SU-DHL-6 (cell line): ENCODE results near the gene KRT2.

Experiments used
- H2AFZ ChIP-seq: fragments of 200-600 bp; sonication (generic); 2 replicates; pipeline ENCODE4 v1.6.1; 2014; ENCODE audit warnings: low read depth, mild to moderate bottlenecking, moderate library complexity, mixed read lengths, antibody characterized with exemption, low read length; ENCODE audit not compliant: severe bottlenecking
- H3F3A ChIP-seq: fragments of 200-600 bp; shearing (Covaris generic); 2 replicates; pipeline ENCODE4 v1.6.0; 2016; ENCODE audit warnings: antibody characterized with exemption, mild to moderate bottlenecking; ENCODE audit not compliant: insufficient read depth
- H3K27ac ChIP-seq: fragments of 200-600 bp; sonication (generic); 2 replicates; pipeline ENCODE4 v1.5.1; 2016; ENCODE audit warnings: low read depth, mild to moderate bottlenecking, low read length, moderate library complexity, mixed read lengths
- H3K27me3 ChIP-seq: fragments of 200-600 bp; sonication (generic), shearing (Covaris generic); 2 replicates; pipeline ENCODE4 v1.6.0; 2014; ENCODE audit warnings: mild to moderate bottlenecking, low read length
- H3K36me3 ChIP-seq: fragments of 200-600 bp; sonication (generic); 2 replicates; pipeline ENCODE4 v1.6.1; 2014; ENCODE audit warnings: mild to moderate bottlenecking, low read length, mixed read lengths
- H3K4me2 ChIP-seq: fragments of 300-600, 200-600 bp; shearing (Covaris generic), sonication (generic); 2 replicates; pipeline ENCODE4 v1.6.0; 2014; ENCODE audit warnings: low read length, low read depth, mild to moderate bottlenecking; ENCODE audit not compliant: poor library complexity, severe bottlenecking
- H3K4me3 ChIP-seq: fragments of 200-600 bp; sonication (generic); 2 replicates; pipeline ENCODE4 v1.5.1; 2014; ENCODE audit warnings: antibody characterized with exemption, low read length, mild to moderate bottlenecking, mixed read lengths; ENCODE audit not compliant: insufficient read depth, poor library complexity, severe bottlenecking
- H3K79me2 ChIP-seq: fragments of 200-600 bp; sonication (generic); 2 replicates; pipeline ENCODE4 v1.6.1; 2014; ENCODE audit warnings: mild to moderate bottlenecking, low read length, moderate library complexity; ENCODE audit not compliant: insufficient read depth
- H3K9ac ChIP-seq: fragments of 200-600 bp; sonication (generic); 2 replicates; pipeline ENCODE4 v1.7.0; 2014; ENCODE audit warnings: mild to moderate bottlenecking, low read length
- H3K9me2 ChIP-seq: fragments of 200-600 bp; sonication (generic); replicated peaks from 2 replicates; pipeline ENCODE4 v1.6.1; 2014; ENCODE audit warnings: low read length; ENCODE audit not compliant: insufficient read depth
- H3K9me3 ChIP-seq: fragments of 200-600 bp; sonication (generic); 2 replicates; pipeline ENCODE4 v1.6.1; 2014; ENCODE audit warnings: low read length, mixed read lengths; ENCODE audit not compliant: insufficient read depth
- H4K20me1 ChIP-seq: fragments of 200-600 bp; sonication (generic); 2 replicates; pipeline ENCODE4 v1.6.1; 2014; ENCODE audit warnings: low read depth, mild to moderate bottlenecking, antibody characterized with exemption, low read length, moderate library complexity, mixed read lengths
- EZH2phosphoT487 ChIP-seq: fragments of 200-600 bp; sonication (generic), shearing (Covaris generic); conservative IDR thresholded peaks from 2 replicates; pipeline ENCODE4 v1.6.1; 2018; ENCODE audit warnings: mild to moderate bottlenecking, antibody characterized with exemption, low read length, moderate library complexity, mixed read lengths
- TF ChIP-seq, protein P1 (sequence below): fragments of 200-600 bp; sonication (generic); IDR thresholded peaks from one replicate; pipeline ENCODE4 v1.5.1; 2017; ENCODE audit warnings: antibody characterized with exemption, mild to moderate bottlenecking, low read length, moderate library complexity; ENCODE audit not compliant: insufficient read depth, poor library complexity, severe bottlenecking

The KRT2 gene

DNA sequence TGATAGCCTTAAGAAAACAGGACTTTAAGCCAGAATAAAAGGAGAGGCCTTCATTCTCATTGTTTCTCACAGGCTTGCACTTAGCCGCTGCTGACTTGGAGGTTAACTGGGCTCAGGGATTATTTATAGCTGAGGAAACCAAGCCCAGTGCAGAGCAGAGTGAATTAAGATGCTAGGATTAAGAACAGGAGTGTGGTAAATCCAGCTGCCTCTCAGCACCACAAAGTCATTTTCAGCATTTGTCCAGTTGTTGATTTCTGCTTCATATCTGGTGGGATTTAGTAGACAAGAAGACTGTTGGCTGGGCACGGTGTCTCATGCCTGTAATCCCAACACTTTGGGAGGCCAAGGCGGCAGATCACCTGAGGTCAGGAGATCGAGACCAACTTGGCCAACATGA is 19.4 kb downstream of the KRT2 start:
- Histone ChIP-seq H3K4me2 (no peak overlapping the region), H3K27me3 (no peaks in the 10 kb centered on the region)

DNA sequence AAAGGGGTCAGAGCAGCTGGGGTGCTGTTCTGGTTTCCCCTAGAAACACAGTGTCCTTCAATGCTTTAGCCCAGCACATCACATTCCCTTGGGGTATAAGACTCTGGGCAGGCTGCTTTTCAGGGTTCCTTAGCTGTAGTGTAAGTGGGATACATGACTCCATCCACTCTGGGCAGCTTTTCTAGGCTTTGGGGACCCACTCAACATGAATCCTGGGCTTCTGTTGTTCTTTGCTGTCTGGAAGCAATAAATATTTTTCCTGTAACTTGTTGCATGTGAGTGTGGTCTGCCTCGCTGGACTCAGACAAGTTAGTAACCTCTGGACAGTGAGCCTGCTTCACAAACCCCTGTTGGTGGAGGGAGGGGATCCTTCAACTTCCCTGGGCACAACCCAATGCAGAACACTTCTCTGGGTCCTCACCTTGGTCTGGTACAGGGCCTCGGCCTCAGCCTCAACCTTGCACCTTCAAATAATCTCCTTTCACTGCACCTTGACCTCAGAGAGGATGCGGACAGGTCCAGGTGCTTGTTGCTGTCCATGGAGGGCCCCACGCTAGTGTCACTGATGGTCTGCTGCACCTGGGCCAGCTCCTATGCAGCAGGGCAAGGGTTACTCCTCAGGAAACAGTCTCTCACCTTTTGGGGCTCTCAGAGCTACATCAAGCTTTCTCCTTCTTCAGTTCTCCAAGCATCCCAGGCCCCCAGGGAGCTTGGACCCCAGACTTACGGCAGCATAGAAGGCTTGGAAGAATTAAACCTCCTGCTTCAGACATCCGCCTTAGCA is 20.1 kb downstream of the KRT2 start:
- Histone ChIP-seq H3K4me2 (no peak overlapping the region), H3K27me3 (no peaks in the 10 kb centered on the region)

More for the DNA sequence above, 19.4 kb downstream of the KRT2 start:
- Histone ChIP-seq H2AFZ (no peak overlapping the region), H3K36me3 (no peaks in the 10 kb centered on the region), H3K4me3 (no peak overlapping the region), H3K9me3 (no peaks in the 10 kb centered on the region), H3K27ac (no peak overlapping the region), H3K9me2 (no peaks in the 10 kb centered on the region), H4K20me1 (no peaks in the 10 kb centered on the region), H3K9ac (no peak overlapping the region), H3K79me2 (no peaks in the 10 kb centered on the region), H3F3A (no peaks in the 10 kb centered on the region)
- TF ChIP-seq, protein P1, sequence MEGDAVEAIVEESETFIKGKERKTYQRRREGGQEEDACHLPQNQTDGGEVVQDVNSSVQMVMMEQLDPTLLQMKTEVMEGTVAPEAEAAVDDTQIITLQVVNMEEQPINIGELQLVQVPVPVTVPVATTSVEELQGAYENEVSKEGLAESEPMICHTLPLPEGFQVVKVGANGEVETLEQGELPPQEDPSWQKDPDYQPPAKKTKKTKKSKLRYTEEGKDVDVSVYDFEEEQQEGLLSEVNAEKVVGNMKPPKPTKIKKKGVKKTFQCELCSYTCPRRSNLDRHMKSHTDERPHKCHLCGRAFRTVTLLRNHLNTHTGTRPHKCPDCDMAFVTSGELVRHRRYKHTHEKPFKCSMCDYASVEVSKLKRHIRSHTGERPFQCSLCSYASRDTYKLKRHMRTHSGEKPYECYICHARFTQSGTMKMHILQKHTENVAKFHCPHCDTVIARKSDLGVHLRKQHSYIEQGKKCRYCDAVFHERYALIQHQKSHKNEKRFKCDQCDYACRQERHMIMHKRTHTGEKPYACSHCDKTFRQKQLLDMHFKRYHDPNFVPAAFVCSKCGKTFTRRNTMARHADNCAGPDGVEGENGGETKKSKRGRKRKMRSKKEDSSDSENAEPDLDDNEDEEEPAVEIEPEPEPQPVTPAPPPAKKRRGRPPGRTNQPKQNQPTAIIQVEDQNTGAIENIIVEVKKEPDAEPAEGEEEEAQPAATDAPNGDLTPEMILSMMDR, result no peak
- TF ChIP-seq EZH2phosphoT487, result no peak

DNA sequence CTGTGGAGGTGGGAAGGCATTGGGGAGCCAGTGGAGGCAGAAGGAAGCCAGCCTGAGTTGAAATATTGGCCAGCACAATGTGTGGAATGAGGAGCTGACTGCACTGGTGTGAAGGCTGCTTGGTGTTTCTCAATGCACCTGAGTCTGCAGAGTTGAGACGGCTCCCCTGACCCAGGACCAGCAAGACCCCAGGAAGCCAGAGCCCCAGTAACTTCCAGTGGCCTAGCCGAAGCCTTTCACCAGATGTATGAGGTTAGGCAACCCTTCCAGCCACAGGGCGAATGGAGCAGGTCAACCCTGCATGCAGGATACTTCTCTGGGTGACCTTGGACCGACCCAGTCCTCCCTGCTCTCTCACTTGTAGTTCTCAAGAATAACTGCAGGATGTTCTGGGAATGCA is 20.7 kb downstream of the KRT2 start:
- Histone ChIP-seq H2AFZ (no peak overlapping the region), H3K9me2 (no peaks in the 10 kb centered on the region), H3K4me3 (no peak overlapping the region), H3F3A (no peaks in the 10 kb centered on the region), H3K9me3 (no peaks in the 10 kb centered on the region), H3K79me2 (no peaks in the 10 kb centered on the region), H3K27me3 (no peaks in the 10 kb centered on the region), H3K9ac (no peak overlapping the region), H3K4me2 (no peak overlapping the region), H4K20me1 (no peaks in the 10 kb centered on the region), H3K27ac (no peak overlapping the region), H3K36me3 (no peaks in the 10 kb centered on the region)
- no peak for TF ChIP-seq EZH2phosphoT487
- TF ChIP-seq, protein P1, result no peak

More for the DNA sequence above, 20.1 kb downstream of the KRT2 start:
- Histone ChIP-seq H3K9me3 (no peaks in the 10 kb centered on the region), H3K79me2 (no peaks in the 10 kb centered on the region), H3K9ac (no peak overlapping the region), H3K4me3 (no peak overlapping the region), H3K27ac (no peak overlapping the region), H3K36me3 (no peaks in the 10 kb centered on the region), H4K20me1 (no peaks in the 10 kb centered on the region), H3K9me2 (no peaks in the 10 kb centered on the region), H3F3A (no peaks in the 10 kb centered on the region), H2AFZ (no peak overlapping the region)
- TF ChIP-seq, protein P1, result no peak
- no peak for TF ChIP-seq EZH2phosphoT487
